OCI-M1 (cell line): ENCODE measurements around the gene ADAMTS7.
"Not testable (repeated sequence)": the region's sequence is repeated elsewhere in the genome, so short reads cannot be mapped to it uniquely, and the experiment has no call there.

Experiments
- DNase-seq: peaks from one replicate; lab custom pipeline; 2025; lab: John Stamatoyannopoulos, UW

The ADAMTS7 gene

GRCh38 chr15:78828920-78829319 lies 17.7 kb upstream of the ADAMTS7 start:
- no peak for DNase-seq

- no peak for DNase-seq
These were observed 11.2 kb upstream of the ADAMTS7 start for GRCh38 chr15:78822514-78822913.

- DNase-seq, result no peak
These were observed 540 bp upstream of the ADAMTS7 start for GRCh38 chr15:78811825-78812183.

GRCh38 chr15:78810362-78811123 lies 721 bp downstream of the ADAMTS7 start:
- no peak for DNase-seq

GRCh38 chr15:78810003-78810361 lies 1.3 kb downstream of the ADAMTS7 start:
- no peak for DNase-seq

- peak; percentile 50 for DNase-seq
These were observed 2.7 kb downstream of the ADAMTS7 start for GRCh38 chr15:78808550-78808949.

- no peak for DNase-seq
These were observed 3.9 kb downstream of the ADAMTS7 start for GRCh38 chr15:78807359-78807758.

- DNase-seq, result no peak
These were observed 6.9 kb downstream of the ADAMTS7 start for GRCh38 chr15:78804391-78804792.

- no peak for DNase-seq
These were observed 10.5 kb downstream of the ADAMTS7 start for GRCh38 chr15:78800806-78801205.

- no peak for DNase-seq
These were observed 11.1 kb downstream of the ADAMTS7 start for GRCh38 chr15:78800189-78800588.

- not testable (repeated sequence) for DNase-seq
These were observed 12.2 kb downstream of the ADAMTS7 start for GRCh38 chr15:78799102-78799501.

- not testable (repeated sequence) for DNase-seq
These were observed 12.9 kb downstream of the ADAMTS7 start for GRCh38 chr15:78798355-78798754.

- DNase-seq, result no peak
These were observed 13.3 kb downstream of the ADAMTS7 start for GRCh38 chr15:78797951-78798350.

- no peak for DNase-seq
These were observed 14.8 kb downstream of the ADAMTS7 start for GRCh38 chr15:78796510-78796909.

- DNase-seq, result no peak
These were observed 16.2 kb downstream of the ADAMTS7 start for GRCh38 chr15:78795043-78795442.

- DNase-seq, result not testable (repeated sequence)
These were observed 16.8 kb downstream of the ADAMTS7 start for GRCh38 chr15:78794446-78794845.

GRCh38 chr15:78791357-78791756 lies 19.9 kb downstream of the ADAMTS7 start:
- no peak for DNase-seq

GRCh38 chr15:78790027-78790426 lies 21.2 kb downstream of the ADAMTS7 start:
- DNase-seq, result peak; percentile 12

- no peak for DNase-seq
These were observed 21.6 kb downstream of the ADAMTS7 start for GRCh38 chr15:78789615-78790014.

GRCh38 chr15:78788016-78788660 lies 23.1 kb downstream of the ADAMTS7 start:
- no peak for DNase-seq

- not testable (repeated sequence) for DNase-seq
These were observed 28.9 kb downstream of the ADAMTS7 start for GRCh38 chr15:78782402-78782801.

GRCh38 chr15:78781381-78781780 lies 29.9 kb downstream of the ADAMTS7 start:
- not testable (repeated sequence) for DNase-seq

GRCh38 chr15:78779975-78780374 lies 31.3 kb downstream of the ADAMTS7 start:
- DNase-seq, result not testable (repeated sequence)
